Measurements from ENCODE around the gene HK1. TPM values are rescaled to one million over a fixed set of nuclear protein-coding genes. Genes with fewer than 3 reads are reported as not detected.
A peak's percentile ranks its signal among the peaks of the same experiment; 100 is the strongest.

Gene HK1
- total RNA-seq, 1 experiment from 2014 or later: 219 TPM

GRCh38 chr10:69351589-69351988 lies 73.3 kb downstream of the HK1 start:
- TF ChIP-seq SMAD3 (CRISPR knock-in tag; IDR thresholded peaks at IDR 0.05; ENCODE audit: borderline replicate concordance) (no peak), CTCF (IDR thresholded peaks at IDR 0.05) (no peak), ZNF416 (CRISPR knock-in tag; IDR thresholded peaks at IDR 0.05) (no peak), TEAD1 (CRISPR knock-in tag; IDR thresholded peaks at IDR 0.05) (no peak), ZNF232 (CRISPR knock-in tag; IDR thresholded peaks at IDR 0.05) (no peak), CREB1 (CRISPR knock-in tag; IDR thresholded peaks at IDR 0.05) (no peak), JUN (CRISPR knock-in tag; IDR thresholded peaks at IDR 0.05) (no peak)
- TF ChIP-seq, protein P1, sequence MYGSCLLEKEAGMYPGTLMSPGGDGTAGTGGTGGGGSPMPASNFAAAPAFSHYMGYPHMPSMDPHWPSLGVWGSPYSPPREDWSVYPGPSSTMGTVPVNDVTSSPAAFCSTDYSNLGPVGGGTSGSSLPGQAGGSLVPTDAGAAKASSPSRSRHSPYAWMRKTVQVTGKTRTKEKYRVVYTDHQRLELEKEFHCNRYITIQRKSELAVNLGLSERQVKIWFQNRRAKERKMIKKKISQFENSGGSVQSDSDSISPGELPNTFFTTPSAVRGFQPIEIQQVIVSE (CRISPR knock-in tag; IDR thresholded peaks at IDR 0.05; ENCODE audit: borderline replicate concordance): no peak
- TF ChIP-seq, protein P2, sequence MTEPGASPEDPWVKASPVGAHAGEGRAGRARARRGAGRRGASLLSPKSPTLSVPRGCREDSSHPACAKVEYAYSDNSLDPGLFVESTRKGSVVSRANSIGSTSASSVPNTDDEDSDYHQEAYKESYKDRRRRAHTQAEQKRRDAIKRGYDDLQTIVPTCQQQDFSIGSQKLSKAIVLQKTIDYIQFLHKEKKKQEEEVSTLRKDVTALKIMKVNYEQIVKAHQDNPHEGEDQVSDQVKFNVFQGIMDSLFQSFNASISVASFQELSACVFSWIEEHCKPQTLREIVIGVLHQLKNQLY (CRISPR knock-in tag; IDR thresholded peaks at IDR 0.05): no peak
- Mint-ChIP-seq H3K4me1 (peaks cover 54% of the 10 kb centered on the region), H3K9me3 (no peaks in the 10 kb centered on the region), H3K4me3 (no peak overlapping the region), H3K27me3 (ENCODE audit: low read depth) (no peaks in the 10 kb centered on the region), H3K36me3 (peaks cover 26% of the 10 kb centered on the region), H3K27ac (no peak overlapping the region; the same call in 1 of the 2 replicates)
- DNase-seq (ENCODE audit: low spot score): no peak
- POLR2A ChIA-PET: no interaction called here
- no peak for ATAC-seq
- CTCF ChIA-PET: interaction anchor here (0.8 to 2.1 kb wide), 3 partner anchors 38 to 57 kb away, joined by 3 to 8 read pairs (median 4); no protein-coding TSS in a partner anchor

- no peaks in the 10 kb centered on the region for H3K9me3 Mint-ChIP-seq
- H3K27ac Mint-ChIP-seq: peak overlapping the region; percentile 70; the same call in 1 of the 2 replicates
- H3K27me3 Mint-ChIP-seq (ENCODE audit: low read depth): no peaks in the 10 kb centered on the region
- H3K4me1 Mint-ChIP-seq: peaks cover 43% of the 10 kb centered on the region
- TF ChIP-seq, protein P3, sequence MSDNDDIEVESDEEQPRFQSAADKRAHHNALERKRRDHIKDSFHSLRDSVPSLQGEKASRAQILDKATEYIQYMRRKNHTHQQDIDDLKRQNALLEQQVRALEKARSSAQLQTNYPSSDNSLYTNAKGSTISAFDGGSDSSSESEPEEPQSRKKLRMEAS (CRISPR knock-in tag; IDR thresholded peaks at IDR 0.05): no peak
- no peak for TF ChIP-seq SOX15 (CRISPR knock-in tag; IDR thresholded peaks at IDR 0.05)
- no peak for DNase-seq (ENCODE audit: low spot score)
- CTCF ChIA-PET: interaction anchor here (1.0 to 2.1 kb wide), 3 partner anchors 18 to 56 kb away, joined by 3 to 8 read pairs (median 8); no protein-coding TSS in a partner anchor
- POLR2A ChIA-PET: no interaction called here
- H3K36me3 Mint-ChIP-seq: peaks cover 24% of the 10 kb centered on the region
- H3K4me3 Mint-ChIP-seq: no peak overlapping the region
- no peak for ATAC-seq
Measured at GRCh38 chr10:69352569-69353264, 74.4 kb downstream of the HK1 start.

DNA sequence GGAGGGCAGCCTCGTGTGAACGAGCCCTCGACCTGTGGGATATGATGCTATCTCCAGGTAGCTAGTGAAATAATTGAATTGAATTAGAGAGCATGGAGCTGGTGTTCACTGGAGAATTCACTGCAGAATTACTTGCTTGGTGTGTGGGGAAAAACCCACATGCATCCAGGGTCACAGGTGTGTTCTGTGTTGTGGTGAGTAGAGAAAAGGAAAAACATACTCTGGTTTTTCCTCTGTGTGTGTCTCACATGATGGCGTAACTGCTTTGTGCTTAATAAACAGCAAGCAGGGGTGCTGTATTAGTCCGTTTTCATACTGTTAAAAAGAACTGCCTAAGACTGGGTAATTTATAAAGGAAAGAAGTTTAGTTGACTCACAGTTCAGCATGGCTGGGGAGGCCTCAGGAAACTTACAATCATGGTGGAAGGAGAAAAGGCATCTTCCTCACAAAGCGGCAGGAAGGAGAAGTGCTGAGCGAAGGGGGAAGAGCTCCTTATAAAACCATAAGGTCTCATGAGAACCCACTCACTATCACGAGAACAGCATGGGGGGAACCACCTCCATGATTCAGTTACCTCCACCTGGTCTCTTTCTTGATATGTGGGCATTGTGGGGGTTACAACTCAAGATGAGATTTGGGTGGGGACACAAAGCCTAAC lies 75.8 kb downstream of the HK1 start:
- POLR2A ChIA-PET: interaction anchor here (0.6 kb wide), 1 partner anchor 43 kb away, joined by 6 read pairs; no protein-coding TSS in a partner anchor
- H3K27me3 Mint-ChIP-seq (ENCODE audit: low read depth): no peaks in the 10 kb centered on the region
- H3K36me3 Mint-ChIP-seq: peaks cover 23% of the 10 kb centered on the region
- ATAC-seq (no peak), DNase-seq (ENCODE audit: low spot score) (no peak)
- H3K9me3 Mint-ChIP-seq: no peaks in the 10 kb centered on the region
- H3K4me1 Mint-ChIP-seq: peaks cover 41% of the 10 kb centered on the region
- no peak overlapping the region for H3K4me3 Mint-ChIP-seq
- CTCF ChIA-PET: interaction anchor here (0.5 to 1.6 kb wide), 5 partner anchors 10 to 54 kb away, joined by 3 to 8 read pairs (median 4); no protein-coding TSS in a partner anchor
- peak overlapping the region; percentile 77 for H3K27ac Mint-ChIP-seq
- TF ChIP-seq CREM (CRISPR knock-in tag; IDR thresholded peaks at IDR 0.05) (no peak), ETV6 (CRISPR knock-in tag; IDR thresholded peaks at IDR 0.05) (no peak), IRF2 (CRISPR knock-in tag; IDR thresholded peaks at IDR 0.05; ENCODE audit: borderline replicate concordance, low read depth) (no peak), KAT7 (CRISPR knock-in tag; IDR thresholded peaks at IDR 0.05; ENCODE audit: borderline replicate concordance) (no peak), ZNF317 (CRISPR knock-in tag; IDR thresholded peaks at IDR 0.05; ENCODE audit: borderline replicate concordance, low read depth) (no peak), FOXP1 (CRISPR knock-in tag; IDR thresholded peaks at IDR 0.05; ENCODE audit: borderline replicate concordance) (no peak), ZNF219 (CRISPR knock-in tag; IDR thresholded peaks at IDR 0.05; ENCODE audit: borderline replicate concordance) (no peak)
- TF ChIP-seq, protein P4, sequence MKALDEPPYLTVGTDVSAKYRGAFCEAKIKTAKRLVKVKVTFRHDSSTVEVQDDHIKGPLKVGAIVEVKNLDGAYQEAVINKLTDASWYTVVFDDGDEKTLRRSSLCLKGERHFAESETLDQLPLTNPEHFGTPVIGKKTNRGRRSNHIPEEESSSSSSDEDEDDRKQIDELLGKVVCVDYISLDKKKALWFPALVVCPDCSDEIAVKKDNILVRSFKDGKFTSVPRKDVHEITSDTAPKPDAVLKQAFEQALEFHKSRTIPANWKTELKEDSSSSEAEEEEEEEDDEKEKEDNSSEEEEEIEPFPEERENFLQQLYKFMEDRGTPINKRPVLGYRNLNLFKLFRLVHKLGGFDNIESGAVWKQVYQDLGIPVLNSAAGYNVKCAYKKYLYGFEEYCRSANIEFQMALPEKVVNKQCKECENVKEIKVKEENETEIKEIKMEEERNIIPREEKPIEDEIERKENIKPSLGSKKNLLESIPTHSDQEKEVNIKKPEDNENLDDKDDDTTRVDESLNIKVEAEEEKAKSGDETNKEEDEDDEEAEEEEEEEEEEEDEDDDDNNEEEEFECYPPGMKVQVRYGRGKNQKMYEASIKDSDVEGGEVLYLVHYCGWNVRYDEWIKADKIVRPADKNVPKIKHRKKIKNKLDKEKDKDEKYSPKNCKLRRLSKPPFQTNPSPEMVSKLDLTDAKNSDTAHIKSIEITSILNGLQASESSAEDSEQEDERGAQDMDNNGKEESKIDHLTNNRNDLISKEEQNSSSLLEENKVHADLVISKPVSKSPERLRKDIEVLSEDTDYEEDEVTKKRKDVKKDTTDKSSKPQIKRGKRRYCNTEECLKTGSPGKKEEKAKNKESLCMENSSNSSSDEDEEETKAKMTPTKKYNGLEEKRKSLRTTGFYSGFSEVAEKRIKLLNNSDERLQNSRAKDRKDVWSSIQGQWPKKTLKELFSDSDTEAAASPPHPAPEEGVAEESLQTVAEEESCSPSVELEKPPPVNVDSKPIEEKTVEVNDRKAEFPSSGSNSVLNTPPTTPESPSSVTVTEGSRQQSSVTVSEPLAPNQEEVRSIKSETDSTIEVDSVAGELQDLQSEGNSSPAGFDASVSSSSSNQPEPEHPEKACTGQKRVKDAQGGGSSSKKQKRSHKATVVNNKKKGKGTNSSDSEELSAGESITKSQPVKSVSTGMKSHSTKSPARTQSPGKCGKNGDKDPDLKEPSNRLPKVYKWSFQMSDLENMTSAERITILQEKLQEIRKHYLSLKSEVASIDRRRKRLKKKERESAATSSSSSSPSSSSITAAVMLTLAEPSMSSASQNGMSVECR (CRISPR knock-in tag; IDR thresholded peaks at IDR 0.05; ENCODE audit: borderline replicate concordance): no peak
- TF ChIP-seq, protein P5, sequence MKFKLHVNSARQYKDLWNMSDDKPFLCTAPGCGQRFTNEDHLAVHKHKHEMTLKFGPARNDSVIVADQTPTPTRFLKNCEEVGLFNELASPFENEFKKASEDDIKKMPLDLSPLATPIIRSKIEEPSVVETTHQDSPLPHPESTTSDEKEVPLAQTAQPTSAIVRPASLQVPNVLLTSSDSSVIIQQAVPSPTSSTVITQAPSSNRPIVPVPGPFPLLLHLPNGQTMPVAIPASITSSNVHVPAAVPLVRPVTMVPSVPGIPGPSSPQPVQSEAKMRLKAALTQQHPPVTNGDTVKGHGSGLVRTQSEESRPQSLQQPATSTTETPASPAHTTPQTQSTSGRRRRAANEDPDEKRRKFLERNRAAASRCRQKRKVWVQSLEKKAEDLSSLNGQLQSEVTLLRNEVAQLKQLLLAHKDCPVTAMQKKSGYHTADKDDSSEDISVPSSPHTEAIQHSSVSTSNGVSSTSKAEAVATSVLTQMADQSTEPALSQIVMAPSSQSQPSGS (CRISPR knock-in tag; IDR thresholded peaks at IDR 0.05; ENCODE audit: borderline replicate concordance, low read depth): no peak
